ENCODE results near the gene PACRG. TPM values are rescaled to one million over a fixed set of nuclear protein-coding genes. Genes with fewer than 3 reads are reported as not detected.

The PACRG gene
- total and polyA plus RNA-seq, 2 of the 13 experiments (the other 11 are each of a cell fraction or from before 2014, with no cell fraction given): 0.13 TPM; not detected in 1

GRCh38 chr6:163250116-163250515, 522.3 kb downstream of the PACRG start:
- no peaks in the 10 kb centered on the region for H3K79me2 ChIP-seq (ENCODE audit: insufficient read depth, low read length)
- ATAC-seq (no peak), DNase-seq (ENCODE audit: low spot score) (no peak), FAIRE-seq (no peak)
- WGBS (ENCODE audit: low lambda C conversion rate): 49% methylated on average over 4 of the region's 4 CpGs
- H3K27ac ChIP-seq (ENCODE audit: extremely low read length, insufficient read depth, low read length): no peak overlapping the region
- ChIA-PET POLR2A (no interaction called here), CTCF (ENCODE audit: low intra/inter-chr PET ratio, low total read pairs) (no interaction called here)
- no TSS peak for BruUV-seq (replicated peaks)
- H2AFZ ChIP-seq (ENCODE audit: low read length): no peak overlapping the region
- no peaks in the 10 kb centered on the region for H4K20me1 ChIP-seq (ENCODE audit: insufficient read depth, low read length)
- in situ Hi-C loops (cut with HindIII; ENCODE audit: extremely low pct_ligation_motif_present, low pct_unique_long_range_greater_than_20kb): no loop called here
- no peak for TF ChIP-seq RFX1 (IDR thresholded peaks at IDR 0.05)
- TF ChIP-seq ZNF441 (CRISPR knock-in tag; IDR thresholded peaks at IDR 0.05; ENCODE audit: borderline replicate concordance): no peak
- TF ChIP-seq CEBPG (CRISPR knock-in tag; IDR thresholded peaks at IDR 0.05): no peak
- no peak for TF ChIP-seq ZNF354B (CRISPR knock-in tag; IDR thresholded peaks at IDR 0.05)
- no peak for TF ChIP-seq ZNF34 (CRISPR knock-in tag; IDR thresholded peaks at IDR 0.05; ENCODE audit: borderline replicate concordance)
- TF ChIP-seq PITX1 (CRISPR knock-in tag; IDR thresholded peaks at IDR 0.05): no peak
- TF ChIP-seq SNAPC2 (CRISPR knock-in tag; IDR thresholded peaks at IDR 0.05): no peak
- no peak for TF ChIP-seq MTF1 (CRISPR knock-in tag; IDR thresholded peaks at IDR 0.05)
- no peak for TF ChIP-seq NFYC (CRISPR knock-in tag; IDR thresholded peaks at IDR 0.05)
- no peak for TF ChIP-seq MAF1 (CRISPR knock-in tag; IDR thresholded peaks at IDR 0.05; ENCODE audit: borderline replicate concordance)
- no peak for TF ChIP-seq THAP11 (CRISPR knock-in tag; IDR thresholded peaks at IDR 0.05)
- TF ChIP-seq BCLAF1 (IDR thresholded peaks at IDR 0.05): no peak
- no peak for TF ChIP-seq MEIS1 (CRISPR knock-in tag; IDR thresholded peaks at IDR 0.05; ENCODE audit: borderline replicate concordance)
- no peak for TF ChIP-seq NRL (CRISPR knock-in tag; IDR thresholded peaks at IDR 0.05; ENCODE audit: borderline replicate concordance)
- TF ChIP-seq ZXDC (CRISPR knock-in tag; IDR thresholded peaks at IDR 0.05): no peak
- TF ChIP-seq RXRA (CRISPR knock-in tag; IDR thresholded peaks at IDR 0.05): no peak
- TF ChIP-seq MYNN (CRISPR knock-in tag; IDR thresholded peaks at IDR 0.05; ENCODE audit: low read depth): no peak
- no peak for TF ChIP-seq PCBP1 (IDR thresholded peaks at IDR 0.05; ENCODE audit: borderline replicate concordance, low read depth, low read length)
- no peak for TF ChIP-seq TAF1 (CRISPR knock-in tag; IDR thresholded peaks at IDR 0.05)
- H3K4me2 ChIP-seq (ENCODE audit: low read depth, low read length): no peak overlapping the region
- intact Hi-C loops (cut with micrococcal nuclease; ENCODE audit: unreplicated experiment): no loop called here
- H3K4me1 ChIP-seq (ENCODE audit: insufficient read depth, low read length): no peaks in the 10 kb centered on the region
- no peak overlapping the region for H3K9ac ChIP-seq (ENCODE audit: insufficient read depth, low read depth, low read length)
- H3K27me3 ChIP-seq (ENCODE audit: control insufficient read depth in 1 of 2, insufficient read depth in 2 of 2, low read length in 2 of 2): peaks cover 0 to 16% of the 10 kb centered on the region in 2 experiments; a peak in 3 of 5 replicates
- H3K36me3 ChIP-seq (replicated peaks in 1 of 2; ENCODE audit: control insufficient read depth in 1 of 2, insufficient read depth in 2 of 2, low read length in 2 of 2): no peaks in the 10 kb centered on the region
- no peaks in the 10 kb centered on the region for H3K9me3 ChIP-seq (ENCODE audit: low read length)
- no peak overlapping the region for H3K4me3 ChIP-seq (replicated peaks in 1 of 3; ENCODE audit: insufficient read depth in 1 of 3, low read depth in 2 of 3, low read length in 3 of 3)
